Activated CD8-positive, alpha-beta T cell treated with anti-CD3 and anti-CD28 coated beads for 36 hours (primary cell): Measurements from ENCODE around the gene FAM32A. TPM values are rescaled to one million over a fixed set of nuclear protein-coding genes. Genes with fewer than 3 reads are reported as not detected.

ENCODE experiments used
- ATAC-seq: fragments of 200-7000 bp; cut with Tn5 transposase; one replicate; pipeline ENCODE4 v1.10.0; 2021; ENCODE audit warnings: mild to moderate bottlenecking, moderate library complexity
- CTCF ChIA-PET: fragments of 350-600 bp; sonication (Branson Sonifier 250); formaldehyde crosslinking; loops from one replicate; lab custom pipeline; 2021; ENCODE audit warnings: antibody characterized with exemption; lab: Charles Lee
- POLR2A ChIA-PET: fragments of 350-600 bp; sonication (Branson Sonifier 250); formaldehyde crosslinking; loops from one replicate; lab custom pipeline; 2021; ENCODE audit warnings: antibody characterized with exemption; lab: Charles Lee
- DNase-seq: peaks from one replicate; pipeline ENCODE4 v3.0.0-alpha.2; 2020
- H3K27ac Mint-ChIP-seq: one replicate; pipeline ENCODE4 v1.8.0; 2021; ENCODE audit warnings: mild to moderate bottlenecking, mixed read lengths
- H3K27me3 Mint-ChIP-seq: one replicate; pipeline ENCODE4 v1.8.0; 2021; ENCODE audit warnings: mixed read lengths
- H3K36me3 Mint-ChIP-seq: one replicate; pipeline ENCODE4 v1.8.0; 2021; ENCODE audit warnings: low read depth, mixed read lengths
- H3K4me1 Mint-ChIP-seq: one replicate; pipeline ENCODE4 v1.8.0; 2021; ENCODE audit warnings: low read depth, mixed read lengths
- H3K4me3 Mint-ChIP-seq: one replicate; pipeline ENCODE4 v1.8.0; 2021; ENCODE audit warnings: mild to moderate bottlenecking, moderate library complexity, mixed read lengths
- H3K9me3 Mint-ChIP-seq: one replicate; pipeline ENCODE4 v1.8.0; 2021; ENCODE audit warnings: mixed read lengths
- intact Hi-C: fragments of 100-400 bp; cut with micrococcal nuclease; formaldehyde crosslinking; loops from one replicate; pipeline ENCODE4 v1.10.0; 2022
- total RNA-seq, 2 experiments: library from RNA; stranded (reverse); gene quantifications; one replicate each; pipeline ENCODE4 v1.2.3, GENCODE V29; 2021
- TF ChIP-seq, protein P1 (sequence below): fragments of 200-600 bp; IDR thresholded peaks from one replicate; pipeline ENCODE4 v1.8.0; 2022; ENCODE audit warnings: antibody characterized with exemption, mild to moderate bottlenecking

The FAM32A gene
- total RNA-seq, 2 experiments from 2014 or later, result 41.7 to 44.7 TPM

DNA sequence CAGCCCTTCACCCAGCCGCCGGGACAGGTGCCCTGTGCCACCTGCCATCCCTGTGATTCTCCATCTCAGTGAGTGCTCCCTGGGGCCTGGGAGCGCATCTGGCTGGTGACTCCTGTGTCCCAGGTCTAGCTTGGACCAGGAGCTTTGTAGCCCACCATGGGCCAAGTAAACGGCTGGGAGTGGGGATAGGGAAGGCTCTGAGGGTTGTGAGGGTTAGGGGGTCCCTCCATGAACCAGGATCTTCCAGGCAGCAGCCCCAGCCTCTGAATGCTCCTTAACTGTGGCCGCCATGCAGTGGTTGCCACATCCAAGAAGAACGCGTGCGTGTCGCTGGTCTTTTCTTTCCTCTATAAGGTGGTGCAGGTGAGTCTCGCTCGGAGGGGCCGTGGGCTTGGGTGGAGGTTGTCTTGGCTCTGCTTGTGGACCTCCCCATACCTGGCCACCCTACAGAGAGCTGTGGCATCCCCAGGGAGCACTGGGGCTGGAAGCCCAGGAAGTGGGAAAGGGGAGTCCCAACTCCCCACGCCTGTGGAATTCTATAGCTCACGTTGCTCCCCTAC, 20.9 kb downstream of the FAM32A start:
- H3K36me3 Mint-ChIP-seq, result peaks cover 66% of the 10 kb centered on the region
- H3K27me3 Mint-ChIP-seq, result no peaks in the 10 kb centered on the region
- peaks cover 69% of the 10 kb centered on the region for H3K4me1 Mint-ChIP-seq
- H3K4me3 Mint-ChIP-seq, result no peak overlapping the region
- H3K9me3 Mint-ChIP-seq, result peaks cover 2% of the 10 kb centered on the region
- DNase-seq (no peak), ATAC-seq (no peak)
- H3K27ac Mint-ChIP-seq, result peak overlapping the region; percentile 36
- POLR2A ChIA-PET, result interaction anchor here (1.3 to 2.3 kb wide), 3 partner anchors 9 to 20 kb away, joined by 4 to 7 read pairs (median 5); no protein-coding TSS in a partner anchor
- CTCF ChIA-PET, result interaction anchor here (0.9 kb wide), 1 partner anchor 177 kb away, joined by 3 read pairs; no protein-coding TSS in a partner anchor
- intact Hi-C loops, result no loop called here
- TF ChIP-seq, protein P1, sequence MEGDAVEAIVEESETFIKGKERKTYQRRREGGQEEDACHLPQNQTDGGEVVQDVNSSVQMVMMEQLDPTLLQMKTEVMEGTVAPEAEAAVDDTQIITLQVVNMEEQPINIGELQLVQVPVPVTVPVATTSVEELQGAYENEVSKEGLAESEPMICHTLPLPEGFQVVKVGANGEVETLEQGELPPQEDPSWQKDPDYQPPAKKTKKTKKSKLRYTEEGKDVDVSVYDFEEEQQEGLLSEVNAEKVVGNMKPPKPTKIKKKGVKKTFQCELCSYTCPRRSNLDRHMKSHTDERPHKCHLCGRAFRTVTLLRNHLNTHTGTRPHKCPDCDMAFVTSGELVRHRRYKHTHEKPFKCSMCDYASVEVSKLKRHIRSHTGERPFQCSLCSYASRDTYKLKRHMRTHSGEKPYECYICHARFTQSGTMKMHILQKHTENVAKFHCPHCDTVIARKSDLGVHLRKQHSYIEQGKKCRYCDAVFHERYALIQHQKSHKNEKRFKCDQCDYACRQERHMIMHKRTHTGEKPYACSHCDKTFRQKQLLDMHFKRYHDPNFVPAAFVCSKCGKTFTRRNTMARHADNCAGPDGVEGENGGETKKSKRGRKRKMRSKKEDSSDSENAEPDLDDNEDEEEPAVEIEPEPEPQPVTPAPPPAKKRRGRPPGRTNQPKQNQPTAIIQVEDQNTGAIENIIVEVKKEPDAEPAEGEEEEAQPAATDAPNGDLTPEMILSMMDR, result no peak

DNA sequence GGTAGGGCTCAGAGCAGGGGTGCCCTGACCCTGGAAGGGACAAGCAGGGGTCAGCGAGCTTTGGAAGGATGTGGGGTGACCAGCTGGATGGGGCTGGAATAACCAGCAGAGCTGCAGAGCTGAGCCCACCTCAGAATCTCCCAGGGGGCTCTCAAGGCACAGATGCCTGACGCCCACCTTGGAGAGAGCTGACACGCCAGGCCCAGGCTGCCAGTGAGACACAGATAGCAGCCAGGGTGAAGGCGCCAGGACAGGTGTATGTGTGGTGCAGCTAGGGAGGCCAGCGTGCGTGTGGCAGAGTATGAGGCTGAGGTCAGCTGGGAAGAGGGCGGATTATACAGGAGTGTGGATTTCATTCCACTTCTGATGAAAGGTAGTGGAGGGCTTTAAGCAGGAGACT, 21.4 kb downstream of the FAM32A start:
- TF ChIP-seq, protein P1, result no peak
- peaks cover 70% of the 10 kb centered on the region for H3K4me1 Mint-ChIP-seq
- ChIA-PET POLR2A (interaction anchor here (0.6 to 1.3 kb wide), 2 partner anchors 19 to 21 kb away, joined by 3 to 4 read pairs; no protein-coding TSS in a partner anchor), CTCF (no interaction called here)
- peaks cover 2% of the 10 kb centered on the region for H3K9me3 Mint-ChIP-seq
- no peak for ATAC-seq
- H3K27me3 Mint-ChIP-seq, result no peaks in the 10 kb centered on the region
- H3K36me3 Mint-ChIP-seq, result peaks cover 69% of the 10 kb centered on the region
- no peak overlapping the region for H3K4me3 Mint-ChIP-seq
- intact Hi-C loops, result no loop called here
- peak overlapping the region; percentile 47 for H3K27ac Mint-ChIP-seq
- no peak for DNase-seq

DNA sequence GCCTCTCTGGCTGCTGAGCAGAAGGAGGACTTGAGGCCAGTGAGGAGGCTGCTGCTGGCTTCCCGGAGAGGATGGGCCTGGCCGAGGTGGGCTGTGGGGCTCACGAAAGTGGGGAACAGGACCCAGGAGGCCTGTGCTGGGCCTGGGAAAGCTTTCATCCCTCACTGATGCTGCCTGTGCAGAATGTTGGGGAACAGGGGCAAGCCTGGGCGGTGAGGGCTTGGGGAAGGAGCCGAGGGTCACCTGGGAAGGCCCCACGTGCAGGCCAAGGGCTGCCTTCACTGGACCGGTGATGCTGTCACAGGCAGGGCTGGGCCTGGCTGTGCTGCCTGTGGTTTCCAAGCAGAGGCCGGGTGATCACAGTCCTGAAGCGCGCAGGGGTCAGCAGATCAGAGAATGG, 21.9 kb downstream of the FAM32A start:
- H3K4me3 Mint-ChIP-seq, result no peak overlapping the region
- no peaks in the 10 kb centered on the region for H3K27me3 Mint-ChIP-seq
- intact Hi-C loops, result no loop called here
- H3K27ac Mint-ChIP-seq, result peak overlapping the region; percentile 83
- no peak for ATAC-seq
- DNase-seq, result no peak
- peaks cover 70% of the 10 kb centered on the region for H3K4me1 Mint-ChIP-seq
- POLR2A ChIA-PET, result interaction anchor here (0.6 to 1.3 kb wide), 4 partner anchors 8 to 1985 kb away, joined by 3 to 4 read pairs (median 3); no protein-coding TSS in a partner anchor
- CTCF ChIA-PET, result interaction anchor here (1.1 to 1.2 kb wide), 2 partner anchors 21 to 210 kb away, joined by 3 read pairs; no protein-coding TSS in a partner anchor
- H3K9me3 Mint-ChIP-seq, result peaks cover 7% of the 10 kb centered on the region
- peaks cover 71% of the 10 kb centered on the region for H3K36me3 Mint-ChIP-seq
- TF ChIP-seq, protein P1, result no peak

DNA sequence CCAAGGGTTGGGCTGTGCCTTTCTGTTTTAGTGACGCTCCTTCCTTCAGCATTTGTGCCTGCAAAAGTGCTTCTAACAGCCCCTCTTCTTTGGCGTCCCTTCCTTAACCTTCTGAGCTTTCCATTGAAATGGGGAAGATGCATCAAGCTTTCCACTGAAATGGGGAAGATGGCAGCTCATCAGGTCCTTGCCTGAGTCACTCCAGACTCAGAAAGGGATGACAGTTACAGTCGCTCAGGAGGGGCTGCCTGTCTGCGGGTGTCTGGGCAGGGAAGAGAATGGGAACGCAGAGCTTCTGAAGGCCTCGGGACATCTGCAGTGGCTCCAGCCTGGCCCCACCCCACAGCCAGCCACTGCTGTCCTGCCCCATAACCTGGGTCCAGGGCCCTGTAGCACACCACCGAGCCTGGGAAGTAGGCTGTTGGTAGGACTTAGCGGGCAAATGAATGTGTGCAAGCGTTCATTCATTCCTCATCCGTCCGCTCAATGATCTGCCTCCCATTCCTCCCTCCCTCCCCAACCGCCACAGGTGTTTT, 22.3 kb downstream of the FAM32A start:
- Mint-ChIP-seq H3K36me3 (peaks cover 72% of the 10 kb centered on the region), H3K4me1 (peaks cover 71% of the 10 kb centered on the region), H3K27ac (peak overlapping the region; percentile 83), H3K4me3 (peak overlapping the region; percentile 8), H3K27me3 (no peaks in the 10 kb centered on the region), H3K9me3 (peaks cover 10% of the 10 kb centered on the region)
- POLR2A ChIA-PET, result interaction anchor here (0.6 to 1.3 kb wide), 5 partner anchors 9 to 1985 kb away, joined by 3 to 4 read pairs (median 3); no protein-coding TSS in a partner anchor
- TF ChIP-seq, protein P1, result no peak
- CTCF ChIA-PET, result interaction anchor here (1.1 to 1.3 kb wide), 3 partner anchors 21 to 210 kb away, joined by 3 to 6 read pairs (median 3); no protein-coding TSS in a partner anchor
- DNase-seq (no peak), ATAC-seq (peak; percentile 26)
- intact Hi-C loops, result no loop called here
